ENCODE measurements around the gene CCDC149. TPM values are rescaled to one million over a fixed set of nuclear protein-coding genes. Genes with fewer than 3 reads are reported as not detected.

CCDC149 gene
- total RNA-seq, 2 experiments from 2014 or later: not detected

DNA sequence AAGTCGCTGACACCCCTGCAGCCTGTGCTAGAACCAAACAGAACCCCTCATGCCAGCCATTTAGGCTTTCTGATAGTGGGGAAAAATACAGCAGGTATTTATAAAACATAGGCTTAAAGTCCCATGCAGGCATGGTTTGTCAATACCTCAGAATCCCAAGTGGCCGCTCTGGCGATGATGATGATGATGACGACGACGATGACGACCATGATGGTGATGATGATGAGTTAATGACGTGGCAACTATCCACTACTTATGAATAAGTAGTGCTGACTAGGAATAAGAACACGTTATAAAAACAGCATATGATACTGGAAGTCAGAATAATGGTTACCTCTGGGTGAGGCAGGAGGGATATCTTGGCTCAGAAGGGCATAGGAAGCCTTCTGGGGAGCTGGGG, 18.0 kb downstream of the CCDC149 start:
- Mint-ChIP-seq H3K9me3 (no peaks in the 10 kb centered on the region), H3K4me3 (no peak overlapping the region), H3K27ac (no peak overlapping the region), H3K36me3 (no peaks in the 10 kb centered on the region), H3K4me1 (no peaks in the 10 kb centered on the region), H3K27me3 (peaks cover 4% of the 10 kb centered on the region)
- no peak for DNase-seq

DNA sequence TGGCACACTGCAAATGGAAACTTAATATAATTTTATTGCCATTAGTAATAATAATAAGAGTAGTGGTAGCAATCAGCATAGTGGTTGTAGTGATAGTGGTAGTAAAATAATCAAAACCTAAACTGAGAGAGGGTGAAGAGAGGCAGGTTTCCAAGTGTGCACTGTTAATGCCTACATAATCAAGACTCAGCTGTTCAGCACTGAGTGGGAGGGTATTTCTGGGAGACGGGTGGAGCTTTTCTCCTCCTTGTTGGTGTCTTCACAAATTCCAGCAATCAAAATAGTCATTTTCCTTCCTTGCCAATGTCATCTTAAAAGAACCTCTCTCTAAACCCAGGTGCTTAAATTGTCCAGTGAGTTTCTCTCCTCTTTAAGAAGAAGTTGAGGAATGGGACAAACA, 18.6 kb downstream of the CCDC149 start:
- DNase-seq: no peak
- no peak overlapping the region for H3K27ac Mint-ChIP-seq
- no peaks in the 10 kb centered on the region for H3K4me1 Mint-ChIP-seq
- H3K4me3 Mint-ChIP-seq: no peak overlapping the region
- no peaks in the 10 kb centered on the region for H3K36me3 Mint-ChIP-seq
- H3K9me3 Mint-ChIP-seq: no peaks in the 10 kb centered on the region
- H3K27me3 Mint-ChIP-seq: peaks cover 4% of the 10 kb centered on the region

DNA sequence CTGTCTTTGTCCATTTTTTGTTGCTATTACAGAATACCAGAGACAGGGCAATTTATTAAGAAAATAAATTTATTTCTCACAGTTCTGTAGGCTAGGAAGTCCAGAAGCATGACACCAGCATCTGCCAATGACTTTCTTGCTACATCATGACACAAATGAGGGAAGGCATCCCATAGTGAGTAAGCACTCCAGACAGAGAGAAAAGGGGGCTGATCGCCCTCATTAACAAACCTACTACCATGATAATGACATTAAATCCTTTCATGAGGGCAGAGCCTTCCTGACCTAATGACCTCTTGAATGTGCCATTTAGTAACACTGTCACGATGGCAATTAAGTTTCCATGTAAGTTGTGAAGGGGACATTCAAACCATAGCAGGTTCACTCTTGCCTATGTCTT, 20.1 kb downstream of the CCDC149 start:
- Mint-ChIP-seq H3K4me3 (no peak overlapping the region), H3K27ac (no peak overlapping the region), H3K4me1 (no peaks in the 10 kb centered on the region), H3K27me3 (peaks cover 4% of the 10 kb centered on the region), H3K36me3 (no peaks in the 10 kb centered on the region), H3K9me3 (no peaks in the 10 kb centered on the region)
- no peak for DNase-seq

DNA sequence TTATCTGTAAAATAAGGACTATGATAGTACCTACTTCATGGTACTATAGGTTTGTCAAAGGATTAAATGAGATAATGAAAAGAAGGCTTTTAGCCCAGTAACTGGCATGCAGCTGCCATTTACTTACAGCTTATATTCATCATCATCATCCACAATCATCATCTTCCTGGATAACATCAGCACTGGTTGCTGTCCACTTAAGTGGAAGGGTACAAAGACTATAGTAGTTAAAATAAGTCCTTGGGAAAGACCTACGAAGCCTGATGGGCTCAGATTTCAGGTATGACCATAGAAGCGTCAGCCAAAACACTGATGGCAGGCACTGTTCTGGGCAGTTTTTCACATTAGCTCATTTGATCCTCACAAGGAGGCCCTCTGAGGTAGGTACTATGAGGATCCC, 20.6 kb downstream of the CCDC149 start:
- no peak overlapping the region for H3K27ac Mint-ChIP-seq
- H3K4me3 Mint-ChIP-seq: no peak overlapping the region
- H3K4me1 Mint-ChIP-seq: no peaks in the 10 kb centered on the region
- no peaks in the 10 kb centered on the region for H3K9me3 Mint-ChIP-seq
- DNase-seq: no peak
- H3K36me3 Mint-ChIP-seq: no peaks in the 10 kb centered on the region
- H3K27me3 Mint-ChIP-seq: peaks cover 4% of the 10 kb centered on the region

DNA sequence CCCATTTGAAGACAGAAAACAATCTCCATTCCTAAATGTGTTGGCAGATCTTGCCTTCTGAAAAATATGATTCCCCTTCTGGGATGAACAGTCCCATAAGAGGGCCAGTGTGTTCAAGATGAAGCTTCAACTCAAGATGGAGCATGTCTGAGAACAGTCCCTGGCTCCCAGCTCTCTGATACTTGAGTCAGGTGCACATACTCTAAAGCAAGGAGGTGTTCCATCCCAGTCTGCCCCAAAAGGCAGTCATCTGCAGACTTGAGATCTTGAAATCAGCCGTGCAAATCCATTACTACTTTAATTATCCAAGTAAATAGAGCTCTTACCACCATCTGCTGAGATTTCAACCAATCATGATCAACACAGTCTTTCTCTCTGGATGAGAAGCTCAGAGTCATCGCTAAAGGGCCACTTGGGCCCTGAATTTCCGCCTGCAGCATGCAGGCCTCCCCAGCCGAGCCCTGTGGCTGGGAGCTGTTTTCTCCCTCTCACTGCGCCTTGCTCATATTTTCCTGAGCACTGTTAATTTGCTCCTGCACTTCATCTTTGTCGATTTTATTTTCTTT, 22.2 kb downstream of the CCDC149 start:
- Mint-ChIP-seq H3K27ac (no peak overlapping the region), H3K36me3 (no peaks in the 10 kb centered on the region), H3K9me3 (no peaks in the 10 kb centered on the region), H3K4me3 (no peak overlapping the region), H3K4me1 (no peaks in the 10 kb centered on the region), H3K27me3 (peaks cover 4% of the 10 kb centered on the region)
- DNase-seq: no peak

DNA sequence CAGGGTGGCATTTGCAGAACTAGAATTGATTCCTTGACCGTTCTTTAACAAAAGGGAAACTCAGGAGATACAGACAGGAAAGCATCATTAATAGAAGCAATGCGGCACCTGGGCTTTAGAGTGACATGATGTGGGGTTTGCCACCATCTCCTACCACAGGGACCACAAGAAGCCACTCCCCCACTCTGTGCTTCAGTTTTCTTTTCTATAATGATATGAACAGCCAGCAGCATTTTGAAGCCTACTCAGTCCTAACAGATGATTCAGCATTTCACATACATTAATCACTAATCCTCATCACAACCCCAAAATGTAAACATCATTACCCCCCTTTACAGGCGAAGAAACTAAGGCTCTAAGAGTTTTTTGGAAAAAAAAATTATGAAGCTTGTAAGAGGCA, 22.9 kb downstream of the CCDC149 start:
- Mint-ChIP-seq H3K4me1 (no peaks in the 10 kb centered on the region), H3K27ac (no peak overlapping the region), H3K27me3 (peaks cover 4% of the 10 kb centered on the region), H3K36me3 (no peaks in the 10 kb centered on the region), H3K4me3 (no peak overlapping the region), H3K9me3 (no peaks in the 10 kb centered on the region)
- DNase-seq: no peak

DNA sequence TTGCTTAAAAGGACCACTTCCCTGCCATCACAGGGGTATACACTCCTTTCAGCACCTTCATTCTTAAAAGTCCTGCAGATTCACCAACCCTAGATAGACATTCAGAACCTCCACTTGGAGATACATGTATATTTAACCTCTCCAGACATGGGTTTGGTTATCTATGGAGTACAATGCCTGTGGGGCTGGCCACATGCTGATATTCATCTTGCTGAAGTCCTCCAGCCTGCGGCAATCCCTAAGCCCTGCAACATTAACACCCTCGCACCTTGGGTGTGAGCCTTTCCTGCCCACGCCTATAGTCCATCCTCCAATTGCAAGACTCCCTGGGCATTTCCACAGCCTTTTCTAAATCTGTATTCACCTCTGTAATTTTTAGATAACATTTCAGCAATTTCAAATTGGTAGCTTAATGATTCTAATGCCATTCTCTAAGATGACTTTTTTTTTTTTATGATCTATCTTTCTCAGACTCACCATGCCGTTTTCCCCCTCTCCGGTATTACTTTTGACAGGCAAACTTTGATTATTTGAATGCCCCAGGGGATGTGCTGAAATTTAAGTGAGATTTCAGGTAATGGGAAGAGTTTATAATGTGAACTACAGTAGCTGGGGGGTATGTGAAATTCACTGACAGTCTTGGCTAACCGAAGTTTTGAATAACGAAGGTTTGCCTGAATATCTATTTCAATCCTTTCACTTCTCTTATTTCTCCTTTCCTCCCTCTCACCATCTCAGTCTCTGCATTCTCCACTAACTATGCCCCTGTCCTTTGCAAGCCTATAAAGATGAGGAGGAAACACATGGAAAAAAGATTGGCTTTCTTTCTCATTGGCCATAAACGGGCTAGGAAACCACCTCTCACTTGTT, 24.1 kb downstream of the CCDC149 start:
- H3K4me1 Mint-ChIP-seq: no peaks in the 10 kb centered on the region

DNA sequence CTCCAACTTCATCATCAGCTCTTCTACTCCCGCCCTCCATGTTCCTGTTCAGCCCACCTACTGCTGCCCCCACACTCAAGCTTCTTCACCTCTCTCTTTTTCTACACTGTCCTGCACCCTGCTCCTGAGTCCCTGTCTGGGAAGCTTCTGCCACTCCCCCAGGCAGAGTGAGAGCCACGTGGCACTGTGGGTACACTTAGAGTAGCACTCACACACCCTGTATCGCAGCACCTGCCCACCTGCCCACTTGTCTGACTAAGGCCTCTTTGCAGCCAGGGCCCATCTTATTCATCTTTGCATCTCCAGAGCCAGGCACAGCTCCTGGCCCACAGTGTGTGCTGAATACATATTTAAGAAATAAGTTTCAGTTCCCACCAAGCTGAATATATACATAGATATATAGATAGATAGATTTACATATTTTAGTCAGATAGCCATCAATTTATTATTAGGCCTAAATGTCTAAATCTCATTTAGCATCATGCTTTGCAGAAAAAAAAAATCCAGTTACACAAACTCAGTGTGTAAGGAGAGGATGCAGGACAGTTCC, 24.9 kb downstream of the CCDC149 start:
- no peaks in the 10 kb centered on the region for H3K4me1 Mint-ChIP-seq
- DNase-seq: no peak
- H3K36me3 Mint-ChIP-seq: no peaks in the 10 kb centered on the region
- no peak overlapping the region for H3K27ac Mint-ChIP-seq
- H3K9me3 Mint-ChIP-seq: no peaks in the 10 kb centered on the region
- peaks cover 4% of the 10 kb centered on the region for H3K27me3 Mint-ChIP-seq
- H3K4me3 Mint-ChIP-seq: no peak overlapping the region

More for the DNA sequence above, 24.1 kb downstream of the CCDC149 start:
- H3K27ac Mint-ChIP-seq: no peak overlapping the region
- DNase-seq: no peak
- H3K9me3 Mint-ChIP-seq: no peaks in the 10 kb centered on the region
- no peak overlapping the region for H3K4me3 Mint-ChIP-seq
- H3K36me3 Mint-ChIP-seq: no peaks in the 10 kb centered on the region
- H3K27me3 Mint-ChIP-seq: peaks cover 4% of the 10 kb centered on the region

DNA sequence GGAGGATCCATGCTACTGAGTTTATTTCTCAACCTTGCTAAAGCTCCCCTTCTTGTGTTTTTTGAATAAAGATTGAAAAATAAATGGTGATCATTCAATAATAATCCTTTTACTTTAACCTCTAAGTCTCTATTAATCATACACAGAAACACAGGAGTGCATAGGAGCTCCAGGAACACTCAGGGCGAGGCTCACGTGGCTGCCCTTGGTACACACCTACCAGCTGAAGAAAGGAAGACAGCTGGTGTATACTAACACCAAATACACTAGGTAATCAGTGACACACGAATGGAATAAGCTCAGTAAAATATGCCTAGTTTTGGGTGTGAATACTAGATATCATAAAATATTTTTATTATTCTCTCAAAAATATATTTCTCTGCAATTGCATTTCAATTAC, 26.2 kb downstream of the CCDC149 start:
- Mint-ChIP-seq H3K27me3 (peaks cover 4% of the 10 kb centered on the region), H3K4me1 (no peaks in the 10 kb centered on the region), H3K36me3 (no peaks in the 10 kb centered on the region), H3K27ac (no peak overlapping the region), H3K4me3 (no peak overlapping the region), H3K9me3 (no peaks in the 10 kb centered on the region)
- DNase-seq: no peak

DNA sequence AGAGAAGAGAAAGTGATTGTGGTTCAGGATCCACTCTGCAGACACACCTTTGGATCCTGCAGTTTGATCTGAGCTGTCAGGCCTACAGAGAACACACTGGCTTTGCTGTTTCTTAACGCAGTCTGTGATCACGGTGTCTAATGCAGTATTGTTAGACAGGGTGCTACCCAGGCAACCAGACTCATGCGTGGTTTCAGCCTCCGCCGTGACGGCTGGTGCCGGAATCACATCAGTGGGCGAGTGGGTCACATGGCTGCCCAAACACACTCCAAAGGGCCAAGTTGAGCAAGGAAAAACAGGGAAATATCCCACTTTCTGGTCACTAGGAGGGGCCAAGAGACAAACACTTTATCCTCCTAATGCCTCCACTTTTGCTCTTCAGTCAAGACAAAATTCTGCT, 27.5 kb downstream of the CCDC149 start:
- no peaks in the 10 kb centered on the region for H3K27me3 Mint-ChIP-seq
- H3K36me3 Mint-ChIP-seq: no peaks in the 10 kb centered on the region
- no peaks in the 10 kb centered on the region for H3K4me1 Mint-ChIP-seq
- no peaks in the 10 kb centered on the region for H3K9me3 Mint-ChIP-seq
- no peak for DNase-seq
- H3K27ac Mint-ChIP-seq: no peak overlapping the region
- no peak overlapping the region for H3K4me3 Mint-ChIP-seq

DNA sequence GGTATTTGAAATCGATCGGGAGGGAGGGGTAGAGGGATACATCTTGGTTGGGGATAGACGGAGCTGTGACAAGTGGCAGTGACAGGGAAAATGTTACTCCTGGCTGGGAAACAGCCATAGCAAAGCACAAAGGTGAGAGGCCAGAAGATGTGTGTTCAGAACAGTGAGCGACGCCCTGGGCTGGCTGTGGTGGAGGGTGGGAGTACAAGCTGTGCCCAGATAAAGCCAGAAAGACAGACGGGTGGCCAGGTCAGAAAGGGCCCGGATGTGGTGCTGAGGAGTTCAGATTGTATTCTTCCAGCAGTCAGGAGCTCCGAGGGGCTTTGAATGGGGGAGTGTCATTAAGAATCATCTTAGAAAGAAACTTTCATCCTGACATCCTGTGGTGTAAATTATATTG, 27.9 kb downstream of the CCDC149 start:
- H3K4me3 Mint-ChIP-seq: no peak overlapping the region
- DNase-seq: no peak
- H3K27me3 Mint-ChIP-seq: no peaks in the 10 kb centered on the region
- no peak overlapping the region for H3K27ac Mint-ChIP-seq
- H3K9me3 Mint-ChIP-seq: no peaks in the 10 kb centered on the region
- no peaks in the 10 kb centered on the region for H3K4me1 Mint-ChIP-seq
- H3K36me3 Mint-ChIP-seq: no peaks in the 10 kb centered on the region

DNA sequence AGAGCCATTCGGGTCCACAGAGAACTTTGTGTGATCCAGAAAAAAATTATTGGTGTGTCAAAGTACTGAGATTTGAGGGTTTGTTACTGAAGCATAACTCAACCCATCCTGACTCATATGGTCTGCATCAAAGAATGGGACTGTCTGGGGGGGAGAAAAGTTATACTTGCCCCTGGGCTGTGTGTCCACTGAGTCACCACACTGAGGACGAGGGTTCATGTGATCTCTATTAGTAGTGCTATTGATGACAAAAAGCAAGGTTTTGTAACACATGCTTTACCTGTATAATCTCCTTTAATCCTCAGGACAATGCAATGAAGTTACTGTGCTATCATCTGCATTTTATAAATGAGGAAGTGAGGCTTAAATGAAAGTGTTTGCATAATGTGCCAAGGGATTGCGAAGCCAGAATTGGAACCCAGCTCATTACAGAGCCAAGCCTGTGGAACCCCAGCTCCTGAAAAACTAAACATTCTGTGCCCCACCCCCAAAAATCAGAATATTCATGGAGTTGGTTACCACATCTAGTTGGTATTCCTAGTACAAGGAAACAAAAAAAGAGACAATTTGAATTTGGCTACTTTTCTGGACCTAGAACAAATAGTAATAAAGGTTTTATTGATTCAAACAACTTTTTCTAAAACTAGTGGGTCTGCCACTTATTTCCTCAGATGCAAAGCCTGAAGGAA, 31.2 kb downstream of the CCDC149 start:
- no peaks in the 10 kb centered on the region for H3K4me1 Mint-ChIP-seq
- DNase-seq: no peak
- no peak overlapping the region for H3K27ac Mint-ChIP-seq
- no peaks in the 10 kb centered on the region for H3K9me3 Mint-ChIP-seq
- no peak overlapping the region for H3K4me3 Mint-ChIP-seq
- no peaks in the 10 kb centered on the region for H3K36me3 Mint-ChIP-seq
- no peaks in the 10 kb centered on the region for H3K27me3 Mint-ChIP-seq

DNA sequence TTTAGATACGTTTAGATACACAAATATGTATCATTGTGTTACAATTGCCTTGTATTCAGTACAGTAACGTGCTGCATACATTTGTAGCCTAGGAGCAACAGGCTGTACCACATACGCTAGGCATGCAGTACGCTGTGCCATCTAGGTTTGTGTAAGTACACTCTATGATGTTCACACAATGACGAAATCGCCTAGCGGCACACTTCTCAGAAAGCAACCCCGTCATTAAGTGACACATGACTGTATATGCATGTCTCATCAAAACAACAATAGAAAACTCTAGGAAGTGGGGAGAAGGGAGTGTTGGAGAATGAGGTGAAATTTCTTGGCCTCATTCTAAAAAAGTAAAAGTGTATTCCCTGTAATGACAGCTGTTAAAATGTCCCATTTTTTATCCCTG, 32.7 kb downstream of the CCDC149 start:
- DNase-seq: no peak
- no peaks in the 10 kb centered on the region for H3K27me3 Mint-ChIP-seq
- H3K36me3 Mint-ChIP-seq: no peaks in the 10 kb centered on the region
- no peaks in the 10 kb centered on the region for H3K9me3 Mint-ChIP-seq
- no peak overlapping the region for H3K4me3 Mint-ChIP-seq
- no peaks in the 10 kb centered on the region for H3K4me1 Mint-ChIP-seq
- H3K27ac Mint-ChIP-seq: no peak overlapping the region

DNA sequence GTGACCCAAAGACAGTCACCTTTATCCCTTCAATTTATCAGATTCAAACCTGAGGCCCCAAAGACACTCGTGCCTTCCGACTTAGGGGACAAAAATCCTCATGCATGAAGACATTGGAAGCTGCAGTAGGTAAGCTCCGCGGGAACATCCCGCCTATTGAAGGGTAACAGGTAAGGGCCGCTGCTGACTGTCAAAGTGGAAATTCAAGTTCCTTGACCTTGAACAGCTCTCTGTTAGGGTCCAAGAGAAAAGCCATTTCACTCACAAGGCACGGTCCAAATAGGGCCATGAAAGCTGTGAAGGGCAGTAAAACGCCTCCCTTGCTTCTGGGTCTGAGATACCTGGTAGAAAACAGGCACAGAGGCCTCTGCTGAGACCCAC, 34.2 kb downstream of the CCDC149 start:
- no peak overlapping the region for H3K27ac Mint-ChIP-seq
- no peak overlapping the region for H3K4me3 Mint-ChIP-seq
- H3K27me3 Mint-ChIP-seq: peaks cover 4% of the 10 kb centered on the region
- H3K36me3 Mint-ChIP-seq: no peaks in the 10 kb centered on the region
- DNase-seq: no peak
- H3K9me3 Mint-ChIP-seq: no peaks in the 10 kb centered on the region
- H3K4me1 Mint-ChIP-seq: no peaks in the 10 kb centered on the region

DNA sequence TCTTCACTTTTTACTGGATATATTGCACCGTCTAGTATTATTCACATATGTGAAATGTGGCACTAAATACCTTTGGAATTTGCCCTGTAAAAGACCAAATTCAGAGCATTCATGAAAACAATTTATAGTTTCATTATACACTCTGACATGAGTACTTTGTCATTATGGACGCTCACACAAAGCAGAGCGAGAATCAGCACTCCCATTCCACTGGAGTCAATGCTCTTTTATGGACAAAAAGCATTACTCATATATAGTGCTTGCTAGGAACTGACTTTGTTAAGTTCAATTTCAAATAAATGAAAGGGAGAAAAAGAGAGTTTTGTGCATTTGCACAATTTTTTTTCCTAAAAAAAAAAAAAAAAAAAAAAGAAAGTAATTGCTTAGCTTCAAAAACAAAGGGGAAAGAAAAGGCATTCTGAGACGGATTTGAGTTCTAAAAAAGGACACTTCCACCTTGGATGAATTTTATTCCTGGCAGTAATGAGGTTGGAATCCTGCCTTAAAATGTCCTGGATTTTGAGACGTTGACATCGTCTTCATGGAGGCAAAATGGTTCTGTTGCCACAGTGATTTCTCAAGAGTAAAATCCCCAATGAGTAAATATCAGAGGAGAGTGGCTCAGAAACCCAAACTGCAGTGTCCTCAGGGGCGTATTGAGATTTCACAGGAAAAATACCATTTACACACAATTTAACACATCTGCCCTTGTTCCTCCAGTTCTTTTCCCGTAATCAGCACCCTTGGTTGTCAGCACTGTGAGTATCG, 34.8 kb downstream of the CCDC149 start:
- Mint-ChIP-seq H3K4me1 (no peaks in the 10 kb centered on the region), H3K4me3 (no peak overlapping the region), H3K27ac (no peak overlapping the region), H3K9me3 (no peaks in the 10 kb centered on the region), H3K27me3 (peaks cover 4% of the 10 kb centered on the region), H3K36me3 (no peaks in the 10 kb centered on the region)
- DNase-seq: no peak

Measured in activated naive CD8-positive, alpha-beta T cell treated with anti-CD3 and anti-CD28 coated beads for 36 hours (primary cell).